HFFc6 (cell line): ENCODE data around the gene CCDC14. TPM values are rescaled to one million over a fixed set of nuclear protein-coding genes. Genes with fewer than 3 reads are reported as not detected.

ENCODE experiments used
- DNase-seq: peaks from one replicate; pipeline ENCODE4 v3.0.0-alpha.2; 2018
- H3K27ac Mint-ChIP-seq: 2 replicates; pipeline ENCODE4 v1.8.0; 2020; ENCODE audit warnings: mild to moderate bottlenecking, mixed read lengths
- H3K27me3 Mint-ChIP-seq: 2 replicates; pipeline ENCODE4 v1.8.0; 2021; ENCODE audit warnings: mild to moderate bottlenecking, moderate library complexity, mixed read lengths; ENCODE audit not compliant: insufficient read depth
- H3K36me3 Mint-ChIP-seq: 2 replicates; pipeline ENCODE4 v1.8.0; 2021; ENCODE audit warnings: low read depth, mixed read lengths
- H3K4me1 Mint-ChIP-seq: 2 replicates; pipeline ENCODE4 v1.8.0; 2020; ENCODE audit warnings: low read depth, mixed read lengths
- H3K4me3 Mint-ChIP-seq: 2 replicates; pipeline ENCODE4 v1.8.0; 2020; ENCODE audit warnings: mild to moderate bottlenecking, moderate library complexity, mixed read lengths
- H3K9me3 Mint-ChIP-seq: 2 replicates; pipeline ENCODE4 v1.8.0; 2020; ENCODE audit warnings: mild to moderate bottlenecking, mixed read lengths
- CTCF ChIP-seq: fragments of 200-600 bp; sonication (generic); IDR thresholded peaks from 2 replicates; pipeline ENCODE4 v1.5.0; 2021; ENCODE audit warnings: antibody characterized with exemption, mild to moderate bottlenecking
- total RNA-seq, 6 experiments: library from RNA; stranded (reverse); fragmentation: NEBNext Ultra II Directional; extraction: Animal tissue kit (Norgen Biotek cat#: 25700); gene quantifications; 2 replicates in 1 of 6; 3 replicates in 5 of 6; pipeline ENCODE4 v1.2.3, GENCODE V29; 2021

CCDC14 gene
- total RNA-seq, 6 experiments from 2014 or later = 25.8 to 39.7 (median 36.3) TPM

- peaks cover 39% of the 10 kb centered on the region for H3K9me3 Mint-ChIP-seq
- H3K27me3 Mint-ChIP-seq = no peaks in the 10 kb centered on the region; the same call in 1 of the 2 replicates
- H3K4me1 Mint-ChIP-seq = no peaks in the 10 kb centered on the region
- no peak for DNase-seq
- H3K36me3 Mint-ChIP-seq = peaks cover 71% of the 10 kb centered on the region
- H3K27ac Mint-ChIP-seq = no peak overlapping the region
- H3K4me3 Mint-ChIP-seq = no peak overlapping the region
- no peak for TF ChIP-seq CTCF
Observed at GRCh38 chr3:123920383-123920782, 40.6 kb downstream of the CCDC14 start.

GRCh38 chr3:123919353-123919752, 41.7 kb downstream of the CCDC14 start:
- Mint-ChIP-seq H3K36me3 (peaks cover 65% of the 10 kb centered on the region), H3K27me3 (no peaks in the 10 kb centered on the region; the same call in 1 of the 2 replicates), H3K4me3 (no peak overlapping the region), H3K9me3 (peaks cover 39% of the 10 kb centered on the region), H3K4me1 (no peaks in the 10 kb centered on the region), H3K27ac (no peak overlapping the region)
- no peak for TF ChIP-seq CTCF
- no peak for DNase-seq

- H3K4me1 Mint-ChIP-seq = no peaks in the 10 kb centered on the region
- peaks cover 32% of the 10 kb centered on the region for H3K36me3 Mint-ChIP-seq
- no peak overlapping the region for H3K27ac Mint-ChIP-seq
- TF ChIP-seq CTCF = no peak
- no peaks in the 10 kb centered on the region for H3K27me3 Mint-ChIP-seq
- peaks cover 3% of the 10 kb centered on the region for H3K9me3 Mint-ChIP-seq
- no peak overlapping the region for H3K4me3 Mint-ChIP-seq
- no peak for DNase-seq
Observed at GRCh38 chr3:123914829-123915228, 46.2 kb downstream of the CCDC14 start.

GRCh38 chr3:123909785-123910184, 51.2 kb downstream of the CCDC14 start:
- Mint-ChIP-seq H3K27me3 (no peaks in the 10 kb centered on the region; the same call in 1 of the 2 replicates), H3K27ac (no peak overlapping the region), H3K4me3 (no peak overlapping the region), H3K36me3 (peaks cover 29% of the 10 kb centered on the region), H3K9me3 (peaks cover 24% of the 10 kb centered on the region), H3K4me1 (peaks cover 7% of the 10 kb centered on the region; the same call in 1 of the 2 replicates)
- DNase-seq = no peak
- no peak for TF ChIP-seq CTCF

GRCh38 chr3:123907720-123908119, 53.3 kb downstream of the CCDC14 start:
- Mint-ChIP-seq H3K27me3 (no peaks in the 10 kb centered on the region; the same call in 1 of the 2 replicates), H3K4me3 (no peak overlapping the region), H3K36me3 (peaks cover 25% of the 10 kb centered on the region), H3K27ac (no peak overlapping the region), H3K4me1 (peaks cover 7% of the 10 kb centered on the region; the same call in 1 of the 2 replicates), H3K9me3 (peaks cover 24% of the 10 kb centered on the region)
- TF ChIP-seq CTCF = 0 out of 2 replicates have a peak, but pooled peaks have one; percentile 17
- no peak for DNase-seq
